NT2/D1 (cell line): ENCODE measurements around the gene HOXA9.

Experiments
- SUZ12 ChIP-seq: IDR thresholded peaks from 2 replicates; pipeline ENCODE4 v1.6.1; 2011; ENCODE audit not compliant: insufficient read length, insufficient read depth; ENCODE audit errors: extremely low read depth
- YY1 ChIP-seq: IDR thresholded peaks from 2 replicates; pipeline ENCODE4 v1.6.1; 2011; ENCODE audit not compliant: insufficient read length, insufficient read depth
- ZNF274 ChIP-seq: IDR thresholded peaks from 2 replicates; pipeline ENCODE4 v1.6.1; 2011; ENCODE audit warnings: mild to moderate bottlenecking, low read depth, low read length

GRCh38 chr7:27203964-27204594 is 38.7 kb upstream of the HOXA9 start:
- TF ChIP-seq YY1 (no peak), SUZ12 (no peak), ZNF274 (no peak)
